ENCODE measurements around the gene BRCC3.
"Not testable (repeated sequence)": the region's sequence is repeated elsewhere in the genome, so short reads cannot be mapped to it uniquely, and the experiment has no call there.

BRCC3 gene

GRCh38 chrX:155143959-155144548, 72.7 kb downstream of the BRCC3 start:
- DNase-seq (ENCODE audit: low spot score) = no peak

- DNase-seq (ENCODE audit: low spot score) = no peak
Measured at GRCh38 chrX:155144926-155145325, 73.6 kb downstream of the BRCC3 start.

- not testable (repeated sequence) for DNase-seq (ENCODE audit: low spot score)
Measured at GRCh38 chrX:155147612-155148011, 76.3 kb downstream of the BRCC3 start.

- DNase-seq (ENCODE audit: low spot score) = not testable (repeated sequence)
Measured at GRCh38 chrX:155148166-155148565, 76.9 kb downstream of the BRCC3 start.

- no peak for DNase-seq (ENCODE audit: low spot score)
Measured at GRCh38 chrX:155148724-155149537, 77.6 kb downstream of the BRCC3 start.

GRCh38 chrX:155169881-155170280, 98.6 kb downstream of the BRCC3 start:
- DNase-seq (ENCODE audit: low spot score) = no peak

Measured in globus pallidus (tissue), 1 donor.